ENCODE measurements around the gene SUOX.
"Not testable (repeated sequence)": the region's sequence is repeated elsewhere in the genome, so short reads cannot be mapped to it uniquely, and the experiment has no call there.

The SUOX gene

GRCh38 chr12:55995366-55995765 is 1.7 kb upstream of the SUOX start:
- no peaks in the 10 kb centered on the region for H3K9me3 Mint-ChIP-seq
- H3K4me1 Mint-ChIP-seq: peaks cover 12 to 19% of the 10 kb centered on the region in 2 donors
- no peak overlapping the region for H3K4me3 Mint-ChIP-seq
- no peak overlapping the region for H3K27ac Mint-ChIP-seq
- H3K36me3 Mint-ChIP-seq: peaks cover 33 to 47% of the 10 kb centered on the region in 2 donors
- DNase-seq (no peak), ATAC-seq (replicated peaks) (no peak)
- H3K27me3 Mint-ChIP-seq: peaks cover 0 to 6% of the 10 kb centered on the region in 2 donors

DNA sequence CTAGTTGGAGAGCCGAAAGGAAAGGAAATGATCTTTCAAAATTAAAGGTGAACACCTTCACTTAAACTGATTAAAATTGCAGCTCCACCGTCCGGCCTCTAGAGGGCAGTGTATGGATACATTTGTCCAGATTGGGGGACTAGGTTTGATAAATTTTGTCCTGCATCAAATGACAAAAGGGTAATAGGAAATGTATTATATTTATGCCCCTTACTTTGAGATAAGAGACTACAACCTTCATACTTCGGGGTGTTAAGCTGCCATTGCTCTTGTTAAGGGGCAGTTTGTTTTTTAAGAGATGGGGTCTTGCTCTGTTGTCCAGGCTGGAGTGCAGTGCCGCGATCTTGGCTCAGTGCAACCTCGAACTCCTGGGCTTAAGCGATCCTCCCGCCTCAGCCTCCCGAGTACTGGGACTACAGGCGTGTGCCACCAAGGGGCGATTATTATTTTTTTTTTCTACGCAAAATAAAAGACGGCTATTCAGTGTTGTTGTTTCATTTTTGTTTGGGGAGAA is 818 bp upstream of the SUOX start:
- Mint-ChIP-seq H3K9me3 (no peaks in the 10 kb centered on the region), H3K27ac (peak overlapping the region; percentile 71), H3K36me3 (peaks cover 25 to 38% of the 10 kb centered on the region in 2 donors), H3K27me3 (peaks cover 0 to 6% of the 10 kb centered on the region in 2 donors), H3K4me1 (peaks cover 12 to 19% of the 10 kb centered on the region in 2 donors), H3K4me3 (peak overlapping the region; percentile 99)
- ATAC-seq (replicated peaks) (peak; percentile 20 to 29), DNase-seq (peak; percentile 23)

DNA sequence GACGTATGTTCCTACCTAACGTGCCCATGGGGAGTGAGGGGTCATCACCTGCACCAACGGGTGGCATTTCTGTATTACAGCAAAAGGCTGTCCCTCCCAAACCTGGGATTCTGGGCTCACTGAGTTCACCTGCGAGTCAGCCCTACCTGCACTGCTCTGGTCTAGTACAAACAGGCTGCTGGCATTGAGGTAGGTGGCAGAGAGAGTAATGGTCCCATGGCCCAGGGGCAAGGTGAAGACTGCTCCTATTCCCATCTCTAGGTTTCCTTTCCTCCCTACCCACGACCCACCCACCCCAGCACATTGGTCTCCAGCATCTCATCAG is 421 bp downstream of the SUOX start:
- Mint-ChIP-seq H3K36me3 (peaks cover 22 to 29% of the 10 kb centered on the region in 2 donors), H3K4me1 (peaks cover 12 to 19% of the 10 kb centered on the region in 2 donors), H3K4me3 (peak overlapping the region; percentile 99), H3K27ac (peak overlapping the region; percentile 92), H3K9me3 (no peaks in the 10 kb centered on the region), H3K27me3 (peaks cover 0 to 6% of the 10 kb centered on the region in 2 donors)
- ATAC-seq (replicated peaks) (peak; percentile 24 to 27), DNase-seq (no peak)

GRCh38 chr12:55999522-55999921 is 2.4 kb downstream of the SUOX start:
- H3K9me3 Mint-ChIP-seq; H3K27ac Mint-ChIP-seq; DNase-seq; H3K4me3 Mint-ChIP-seq; H3K27me3 Mint-ChIP-seq; ATAC-seq (replicated peaks): not testable (repeated sequence)
- Mint-ChIP-seq H3K4me1 (peaks cover 15 to 19% of the 10 kb centered on the region in 2 donors), H3K36me3 (peaks cover 21 to 22% of the 10 kb centered on the region in 2 donors)

- not testable (repeated sequence) for H3K9me3 Mint-ChIP-seq; DNase-seq; H3K4me3 Mint-ChIP-seq; ATAC-seq (replicated peaks); H3K27ac Mint-ChIP-seq; H3K27me3 Mint-ChIP-seq
- Mint-ChIP-seq H3K4me1 (peaks cover 16 to 19% of the 10 kb centered on the region in 2 donors), H3K36me3 (peaks cover 23 to 26% of the 10 kb centered on the region in 2 donors)
Observed at GRCh38 chr12:55999999-56000540, 3.0 kb downstream of the SUOX start.

DNA sequence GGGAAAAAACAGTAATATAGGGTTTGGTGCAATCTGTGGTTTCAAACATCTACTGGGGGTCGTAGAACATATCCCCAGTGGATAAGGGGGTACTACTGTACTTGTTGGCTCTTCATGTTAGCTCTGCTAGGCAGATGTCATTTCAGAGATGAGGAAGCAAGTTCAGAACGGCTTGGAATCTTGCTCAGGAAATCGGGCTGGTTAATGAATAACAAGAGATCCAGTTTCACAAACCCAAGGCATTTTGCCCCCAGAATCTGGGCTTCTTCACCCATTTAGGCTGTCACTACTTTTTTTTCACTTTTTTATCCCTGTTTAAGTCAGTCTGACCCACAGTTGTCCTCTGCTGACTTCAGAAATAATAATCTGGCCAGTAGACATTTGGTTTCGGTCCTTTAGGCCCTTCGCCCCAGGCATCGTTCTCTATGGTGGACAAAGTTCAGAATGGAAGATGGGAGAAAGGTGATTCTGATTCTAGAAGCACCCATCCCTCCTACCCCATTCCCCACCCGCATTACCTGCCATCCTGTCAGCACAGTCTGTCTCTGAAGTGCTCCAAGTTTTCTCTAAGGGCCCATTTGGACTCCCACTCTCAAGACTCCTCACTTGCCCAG is 4.5 kb downstream of the SUOX start:
- H3K36me3 Mint-ChIP-seq: peaks cover 23 to 26% of the 10 kb centered on the region in 2 donors
- peaks cover 0 to 6% of the 10 kb centered on the region in 2 donors for H3K27me3 Mint-ChIP-seq
- ATAC-seq (replicated peaks): no peak
- H3K4me3 Mint-ChIP-seq: no peak overlapping the region
- H3K4me1 Mint-ChIP-seq: peaks cover 13 to 18% of the 10 kb centered on the region in 2 donors
- H3K9me3 Mint-ChIP-seq: no peaks in the 10 kb centered on the region
- no peak overlapping the region for H3K27ac Mint-ChIP-seq
- DNase-seq: no peak

DNA sequence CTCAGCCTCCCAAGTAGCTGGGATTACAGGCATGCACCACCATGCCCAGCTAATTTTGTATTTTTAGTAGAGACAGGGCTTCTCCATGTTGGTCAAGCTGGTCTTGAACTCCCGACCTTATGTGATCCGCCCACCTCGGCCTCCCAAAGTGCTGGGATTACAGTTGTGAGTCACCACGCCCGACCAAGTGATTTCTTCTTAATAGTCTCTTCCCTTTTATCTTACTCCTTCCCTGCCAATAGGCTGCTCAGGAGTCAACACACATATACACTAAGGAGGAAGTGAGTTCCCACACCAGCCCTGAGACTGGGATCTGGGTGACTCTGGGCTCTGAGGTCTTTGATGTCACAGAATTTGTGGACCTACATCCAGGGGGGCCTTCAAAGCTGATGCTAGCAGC is 6.3 kb downstream of the SUOX start:
- not testable (repeated sequence) for H3K27ac Mint-ChIP-seq; H3K9me3 Mint-ChIP-seq; H3K27me3 Mint-ChIP-seq; H3K4me3 Mint-ChIP-seq; DNase-seq; ATAC-seq (replicated peaks)
- H3K36me3 Mint-ChIP-seq: peaks cover 22 to 27% of the 10 kb centered on the region in 2 donors
- H3K4me1 Mint-ChIP-seq: peaks cover 11 to 20% of the 10 kb centered on the region in 2 donors

- H3K36me3 Mint-ChIP-seq: peaks cover 18 to 27% of the 10 kb centered on the region in 2 donors
- DNase-seq (no peak), ATAC-seq (replicated peaks) (no peak)
- peaks cover 14 to 24% of the 10 kb centered on the region in 2 donors for H3K4me1 Mint-ChIP-seq
- H3K4me3 Mint-ChIP-seq: no peak overlapping the region
- no peaks in the 10 kb centered on the region for H3K27me3 Mint-ChIP-seq
- H3K27ac Mint-ChIP-seq: peak overlapping the region; percentile 9
- H3K9me3 Mint-ChIP-seq: peaks cover 0 to 1% of the 10 kb centered on the region in 2 donors
Observed at GRCh38 chr12:56004211-56004610, 7.1 kb downstream of the SUOX start.

DNA sequence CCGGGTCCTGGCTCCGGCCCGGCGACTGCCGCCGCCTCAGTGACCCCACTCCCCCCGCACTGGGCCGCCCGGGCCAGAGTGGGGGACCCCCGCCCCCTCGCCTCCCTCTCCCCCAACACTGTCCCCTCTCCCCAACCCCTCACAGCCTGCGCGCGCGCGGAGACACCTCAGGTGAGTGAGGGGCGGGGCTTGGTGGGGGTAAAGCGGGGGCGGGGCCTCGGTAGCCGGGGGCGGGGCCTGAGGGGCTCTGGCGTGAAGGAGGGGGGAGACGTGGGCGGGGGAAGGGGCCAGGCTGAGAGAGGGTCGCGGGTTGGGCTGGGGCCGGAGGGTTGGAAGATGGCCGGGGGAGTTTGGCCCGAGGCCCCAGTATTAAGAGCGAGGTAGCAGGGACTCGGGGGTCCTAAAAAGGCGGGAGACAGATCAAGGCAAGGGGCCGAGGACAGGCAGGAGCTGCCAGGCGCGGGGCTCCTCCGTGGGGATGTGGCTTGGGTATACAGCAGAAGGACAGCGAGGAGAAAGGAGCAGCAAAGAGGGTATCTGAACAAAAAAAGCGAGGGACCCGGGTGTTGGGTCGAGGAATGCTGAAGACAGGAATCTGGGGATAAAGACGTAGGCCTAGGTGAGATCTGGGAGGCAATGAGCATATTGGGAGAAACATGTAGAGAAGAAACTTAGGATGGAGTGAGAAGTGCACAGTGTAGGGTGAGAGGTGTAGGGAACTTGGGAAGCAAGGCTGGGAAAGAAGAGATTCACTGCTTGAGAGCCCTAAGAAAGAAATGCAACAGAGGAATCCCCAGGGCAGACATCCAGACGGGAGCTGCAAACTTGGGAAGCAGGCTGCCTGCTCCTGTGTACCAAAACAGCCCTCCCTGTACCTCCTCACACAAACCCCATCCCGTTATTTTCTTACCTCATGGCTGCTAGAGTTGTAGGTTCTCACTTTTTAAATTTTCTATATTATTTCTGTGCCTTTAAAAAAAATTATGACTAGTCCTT is 10.8 kb downstream of the SUOX start:
- no peaks in the 10 kb centered on the region for H3K27me3 Mint-ChIP-seq
- peak overlapping the region; percentile 79 to 93 for H3K4me3 Mint-ChIP-seq
- DNase-seq (peak; percentile 26), ATAC-seq (replicated peaks) (peak; percentile 81 to 87)
- H3K9me3 Mint-ChIP-seq: peaks cover 0 to 1% of the 10 kb centered on the region in 2 donors
- peaks cover 17 to 29% of the 10 kb centered on the region in 2 donors for H3K4me1 Mint-ChIP-seq
- peak overlapping the region; percentile 76 for H3K27ac Mint-ChIP-seq
- peaks cover 9 to 17% of the 10 kb centered on the region in 2 donors for H3K36me3 Mint-ChIP-seq

DNA sequence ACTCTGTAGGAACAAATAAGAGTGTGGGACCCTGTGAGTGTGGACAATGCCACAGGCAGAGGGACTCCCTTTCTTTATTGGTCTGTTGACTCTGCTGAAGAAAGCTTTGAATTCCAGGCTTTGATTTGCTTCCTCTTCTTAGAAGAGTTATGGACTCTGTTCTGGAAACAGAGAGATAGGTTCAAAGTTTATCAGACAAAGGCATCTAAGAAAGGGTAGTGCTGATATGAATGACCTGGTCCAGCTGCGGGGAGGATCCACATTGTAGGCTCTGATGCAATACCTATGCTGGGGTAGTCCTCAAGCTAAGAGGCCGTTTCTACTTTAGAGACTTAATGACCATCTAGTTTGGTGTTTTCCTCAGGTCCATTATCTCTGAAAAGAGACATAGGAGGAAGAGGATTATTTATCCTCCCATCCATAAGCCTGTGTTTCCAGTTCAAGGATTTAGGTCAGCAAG is 13.1 kb downstream of the SUOX start:
- Mint-ChIP-seq H3K27ac (no peak overlapping the region), H3K4me1 (peaks cover 12 to 29% of the 10 kb centered on the region in 2 donors), H3K4me3 (no peak overlapping the region), H3K36me3 (peaks cover 3 to 4% of the 10 kb centered on the region in 2 donors), H3K9me3 (peaks cover 0 to 1% of the 10 kb centered on the region in 2 donors), H3K27me3 (no peaks in the 10 kb centered on the region)
- DNase-seq (no peak), ATAC-seq (replicated peaks) (no peak)

- Mint-ChIP-seq H3K4me1 (peaks cover 12 to 23% of the 10 kb centered on the region in 2 donors), H3K9me3 (peaks cover 0 to 1% of the 10 kb centered on the region in 2 donors), H3K4me3 (no peak overlapping the region), H3K36me3 (peaks cover 3 to 4% of the 10 kb centered on the region in 2 donors), H3K27me3 (no peaks in the 10 kb centered on the region), H3K27ac (no peak overlapping the region)
- DNase-seq (no peak), ATAC-seq (replicated peaks) (no peak)
Observed at GRCh38 chr12:56011509-56012090, 14.5 kb downstream of the SUOX start.

GRCh38 chr12:56013482-56013881 is 16.4 kb downstream of the SUOX start:
- no peaks in the 10 kb centered on the region for H3K9me3 Mint-ChIP-seq
- DNase-seq (no peak), ATAC-seq (replicated peaks) (no peak)
- no peak overlapping the region for H3K4me3 Mint-ChIP-seq
- no peak overlapping the region for H3K27ac Mint-ChIP-seq
- no peaks in the 10 kb centered on the region for H3K27me3 Mint-ChIP-seq
- H3K4me1 Mint-ChIP-seq: peaks cover 5 to 9% of the 10 kb centered on the region in 2 donors
- peaks cover 0 to 2% of the 10 kb centered on the region in 2 donors for H3K36me3 Mint-ChIP-seq

GRCh38 chr12:56014205-56014604 is 17.1 kb downstream of the SUOX start:
- H3K27me3 Mint-ChIP-seq: no peaks in the 10 kb centered on the region
- no peaks in the 10 kb centered on the region for H3K9me3 Mint-ChIP-seq
- no peak for ATAC-seq (replicated peaks)
- H3K4me1 Mint-ChIP-seq: peaks cover 2 to 5% of the 10 kb centered on the region in 2 donors
- no peak overlapping the region for H3K27ac Mint-ChIP-seq
- no peak overlapping the region for H3K4me3 Mint-ChIP-seq
- H3K36me3 Mint-ChIP-seq: peaks cover 0 to 2% of the 10 kb centered on the region in 2 donors
- no peak for DNase-seq

DNA sequence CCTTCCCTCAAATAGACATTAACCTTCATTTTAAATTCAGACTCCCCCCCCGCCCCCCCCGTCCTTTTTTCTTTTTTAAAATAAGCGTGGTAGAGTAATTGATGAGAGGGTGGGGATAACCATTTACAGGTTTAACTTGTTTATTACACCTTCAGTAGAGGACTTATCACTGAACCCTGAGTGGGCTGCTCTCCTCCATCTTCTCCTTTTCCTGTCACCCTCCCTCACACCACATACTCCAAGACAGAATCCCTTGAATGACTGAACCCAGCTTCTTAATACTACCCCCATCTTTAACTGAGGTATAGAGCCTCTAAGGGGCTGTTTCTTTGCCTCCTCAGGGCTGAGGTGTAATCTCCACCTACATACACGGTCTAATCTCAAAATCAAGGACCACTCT is 20.1 kb downstream of the SUOX start:
- Mint-ChIP-seq H3K27me3 (peaks cover 0 to 7% of the 10 kb centered on the region in 2 donors), H3K27ac (no peak overlapping the region), H3K4me1 (peaks cover 11 to 18% of the 10 kb centered on the region in 2 donors), H3K36me3 (peaks cover 0 to 2% of the 10 kb centered on the region in 2 donors), H3K9me3 (no peaks in the 10 kb centered on the region), H3K4me3 (no peak overlapping the region)
- ATAC-seq (replicated peaks) (no peak), DNase-seq (no peak)

All from stimulated activated naive B cell treated with anti-CD40 and anti-IgM and Interleukin-4, amounts not matched to agents 10 μg/mL and 1 μg/mL and 100 μg/mL, for 72 hours (primary cell).